AG09319 (cell line): ENCODE data around the gene RAD51B.

Experiments used
- DNase-seq: peaks from one replicate; pipeline ENCODE4 v3.0.0-alpha.2; 2010; ENCODE audit warnings: low read depth; ENCODE audit errors: extremely low read depth
- TF ChIP-seq, protein P1 (sequence below): IDR thresholded peaks from 2 replicates; pipeline ENCODE4 v1.5.1; 2011; ENCODE audit warnings: low read depth, mild to moderate bottlenecking, inconsistent platforms, low read length, moderate library complexity

The RAD51B gene

DNA sequence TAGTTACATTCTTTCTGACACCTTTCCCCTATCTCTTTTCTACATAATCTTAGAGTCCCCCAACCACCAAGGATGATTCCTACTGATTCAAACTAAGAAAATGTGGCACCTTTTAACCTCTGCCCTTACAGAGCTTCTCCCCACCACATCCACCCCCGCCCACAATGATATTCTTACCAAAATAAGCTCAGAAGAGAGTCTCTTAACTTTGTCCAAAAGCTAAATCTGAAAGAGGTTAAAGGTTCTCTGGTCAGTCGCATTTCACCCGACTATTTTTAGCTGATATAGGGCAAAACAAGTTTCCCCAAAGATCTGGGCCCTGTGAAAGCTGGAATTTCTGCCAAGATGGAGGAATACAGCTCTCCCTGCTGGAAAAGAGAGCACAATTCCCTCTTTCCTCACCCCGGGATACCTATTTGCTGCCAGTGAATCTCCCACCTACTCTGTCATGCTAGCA lies 844.7 kb downstream of the RAD51B start:
- DNase-seq, result no peak
- TF ChIP-seq, protein P1, sequence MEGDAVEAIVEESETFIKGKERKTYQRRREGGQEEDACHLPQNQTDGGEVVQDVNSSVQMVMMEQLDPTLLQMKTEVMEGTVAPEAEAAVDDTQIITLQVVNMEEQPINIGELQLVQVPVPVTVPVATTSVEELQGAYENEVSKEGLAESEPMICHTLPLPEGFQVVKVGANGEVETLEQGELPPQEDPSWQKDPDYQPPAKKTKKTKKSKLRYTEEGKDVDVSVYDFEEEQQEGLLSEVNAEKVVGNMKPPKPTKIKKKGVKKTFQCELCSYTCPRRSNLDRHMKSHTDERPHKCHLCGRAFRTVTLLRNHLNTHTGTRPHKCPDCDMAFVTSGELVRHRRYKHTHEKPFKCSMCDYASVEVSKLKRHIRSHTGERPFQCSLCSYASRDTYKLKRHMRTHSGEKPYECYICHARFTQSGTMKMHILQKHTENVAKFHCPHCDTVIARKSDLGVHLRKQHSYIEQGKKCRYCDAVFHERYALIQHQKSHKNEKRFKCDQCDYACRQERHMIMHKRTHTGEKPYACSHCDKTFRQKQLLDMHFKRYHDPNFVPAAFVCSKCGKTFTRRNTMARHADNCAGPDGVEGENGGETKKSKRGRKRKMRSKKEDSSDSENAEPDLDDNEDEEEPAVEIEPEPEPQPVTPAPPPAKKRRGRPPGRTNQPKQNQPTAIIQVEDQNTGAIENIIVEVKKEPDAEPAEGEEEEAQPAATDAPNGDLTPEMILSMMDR, result no peak

GRCh38 chr14:68665131-68665530 lies 845.6 kb downstream of the RAD51B start:
- TF ChIP-seq, protein P1, result no peak

GRCh38 chr14:68665792-68666204 lies 846.2 kb downstream of the RAD51B start:
- TF ChIP-seq, protein P1, result no peak
- DNase-seq, result no peak

More at GRCh38 chr14:68665131-68665530, 845.6 kb downstream of the RAD51B start:
- no peak for DNase-seq

- DNase-seq, result no peak
These were observed 846.7 kb downstream of the RAD51B start for GRCh38 chr14:68666236-68666635.

GRCh38 chr14:68666899-68667298 lies 847.3 kb downstream of the RAD51B start:
- TF ChIP-seq, protein P1, result no peak
- DNase-seq, result no peak

More at GRCh38 chr14:68666236-68666635, 846.7 kb downstream of the RAD51B start:
- TF ChIP-seq, protein P1, result no peak

GRCh38 chr14:68667313-68667791 lies 847.8 kb downstream of the RAD51B start:
- DNase-seq, result no peak

GRCh38 chr14:68668028-68668427 lies 848.4 kb downstream of the RAD51B start:
- TF ChIP-seq, protein P1, result no peak
- DNase-seq, result no peak

More at GRCh38 chr14:68667313-68667791, 847.8 kb downstream of the RAD51B start:
- TF ChIP-seq, protein P1, result no peak
